Measurements from ENCODE around the gene PKD2.

DNA sequence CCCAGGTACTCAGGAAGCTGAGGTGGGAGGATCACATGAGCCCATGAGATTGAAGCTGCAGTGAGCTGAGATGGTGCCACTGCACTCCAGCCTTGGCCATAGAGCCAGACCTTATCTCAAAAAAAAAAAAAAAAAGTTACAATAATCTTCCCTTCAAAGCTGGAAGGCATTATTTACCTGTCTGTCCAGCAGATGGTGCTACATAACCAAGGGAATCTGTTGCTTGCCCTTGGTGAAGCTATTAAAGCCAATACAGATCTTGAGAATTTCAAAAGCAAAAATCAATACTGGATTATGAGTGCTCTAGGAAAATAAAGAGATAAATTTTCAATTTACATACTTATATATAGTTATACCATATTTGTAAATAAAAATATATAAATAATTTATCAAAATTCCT, 25.9 kb downstream of the PKD2 start:
- TF ChIP-seq POLR2AphosphoS5 (IDR thresholded peaks at IDR 0.05; ENCODE audit: low read depth, low read length): no peak
- TF ChIP-seq POLR2A (IDR thresholded peaks at IDR 0.05; ENCODE audit: low read depth, low read length): no peak

Data from GM12892 (cell line).